GM20000 (cell line): ENCODE measurements around the gene ENTPD6.
A peak's percentile ranks its signal among the peaks of the same experiment; 100 is the strongest.

Experiments used
- DNase-seq: peaks from one replicate; pipeline ENCODE4 v3.0.0; 2012; ENCODE audit warnings: low spot score
- TF ChIP-seq, protein P1 (sequence below): IDR thresholded peaks from 2 replicates; pipeline ENCODE4 v1.5.1; 2012; ENCODE audit warnings: mild to moderate bottlenecking, control low read depth; ENCODE audit errors: extremely low read depth, missing control alignments

The ENTPD6 gene

DNA sequence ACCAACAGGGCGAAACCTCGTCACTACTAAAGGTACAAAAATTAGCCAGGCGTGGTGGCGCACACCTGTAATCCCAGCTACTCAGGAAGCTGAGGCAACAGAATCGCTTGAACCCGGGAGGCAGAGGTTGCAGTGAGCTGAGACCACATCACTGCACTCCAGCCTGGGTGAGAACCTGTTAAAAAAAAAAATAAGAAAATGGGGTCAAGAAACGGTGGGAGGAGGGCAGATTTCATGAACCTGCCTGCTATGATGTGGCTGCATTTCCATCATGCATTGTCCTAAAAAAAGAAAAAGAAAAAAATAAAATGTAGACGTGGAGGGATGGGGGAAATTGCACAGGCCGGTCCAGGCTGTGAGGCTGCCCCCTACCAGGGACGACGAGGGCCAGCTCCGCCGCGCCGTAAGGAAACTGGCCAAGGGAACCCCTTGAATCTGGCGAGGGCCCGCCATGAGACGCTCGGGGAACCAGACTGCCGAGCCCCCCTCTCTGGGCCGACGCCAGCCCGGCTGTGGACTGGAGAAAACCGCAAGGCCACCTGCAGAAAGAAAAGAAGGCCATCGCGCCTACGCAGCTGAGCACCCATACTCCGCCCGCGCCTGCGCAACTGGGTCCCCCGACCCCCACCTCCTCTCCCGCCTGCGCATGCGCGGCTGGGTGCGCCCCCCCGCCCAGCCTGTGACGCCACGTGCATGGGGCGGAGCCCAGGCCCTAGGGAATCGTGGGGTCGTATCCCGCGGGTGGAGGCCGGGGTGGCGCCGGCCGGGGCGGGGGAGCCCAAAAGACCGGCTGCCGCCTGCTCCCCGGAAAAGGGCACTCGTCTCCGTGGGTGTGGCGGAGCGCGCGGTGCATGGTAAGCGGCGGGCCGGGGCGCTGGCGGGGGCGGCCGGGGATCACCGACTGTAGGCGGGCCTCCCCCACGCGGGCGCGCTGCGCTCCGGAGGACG is at the start of gene ENTPD6:
TSS of gene ENTPD6 (plus strand) at position 699 of the 948 bp plus-strand sequence. CDS start 10,825 bp downstream, outside the sequence.
- peak; percentile 98 for DNase-seq
- TF ChIP-seq, protein P1, sequence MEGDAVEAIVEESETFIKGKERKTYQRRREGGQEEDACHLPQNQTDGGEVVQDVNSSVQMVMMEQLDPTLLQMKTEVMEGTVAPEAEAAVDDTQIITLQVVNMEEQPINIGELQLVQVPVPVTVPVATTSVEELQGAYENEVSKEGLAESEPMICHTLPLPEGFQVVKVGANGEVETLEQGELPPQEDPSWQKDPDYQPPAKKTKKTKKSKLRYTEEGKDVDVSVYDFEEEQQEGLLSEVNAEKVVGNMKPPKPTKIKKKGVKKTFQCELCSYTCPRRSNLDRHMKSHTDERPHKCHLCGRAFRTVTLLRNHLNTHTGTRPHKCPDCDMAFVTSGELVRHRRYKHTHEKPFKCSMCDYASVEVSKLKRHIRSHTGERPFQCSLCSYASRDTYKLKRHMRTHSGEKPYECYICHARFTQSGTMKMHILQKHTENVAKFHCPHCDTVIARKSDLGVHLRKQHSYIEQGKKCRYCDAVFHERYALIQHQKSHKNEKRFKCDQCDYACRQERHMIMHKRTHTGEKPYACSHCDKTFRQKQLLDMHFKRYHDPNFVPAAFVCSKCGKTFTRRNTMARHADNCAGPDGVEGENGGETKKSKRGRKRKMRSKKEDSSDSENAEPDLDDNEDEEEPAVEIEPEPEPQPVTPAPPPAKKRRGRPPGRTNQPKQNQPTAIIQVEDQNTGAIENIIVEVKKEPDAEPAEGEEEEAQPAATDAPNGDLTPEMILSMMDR: no peak

DNA sequence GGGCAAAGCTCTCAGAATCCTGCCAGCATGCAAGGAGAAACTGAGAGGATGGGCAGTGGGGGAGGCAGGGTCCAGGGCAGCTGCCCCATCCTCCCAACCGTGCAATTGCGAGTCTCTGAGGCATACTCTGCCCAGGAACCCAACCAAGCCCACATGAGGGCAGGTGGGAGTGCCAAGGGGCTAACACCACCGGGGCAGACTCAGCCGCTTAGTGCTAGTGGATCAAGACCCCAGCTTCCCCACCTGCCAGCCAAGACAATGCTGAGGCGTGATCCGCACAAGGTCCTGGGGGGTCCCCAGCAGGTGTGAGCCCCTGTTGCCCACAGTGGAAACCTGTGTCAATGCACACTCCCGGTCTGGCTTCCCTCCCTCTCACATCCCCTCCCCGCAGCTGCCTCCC is 48.5 kb upstream of the ENTPD6 start:
- DNase-seq: no peak
- TF ChIP-seq, protein P1: no peak

DNA sequence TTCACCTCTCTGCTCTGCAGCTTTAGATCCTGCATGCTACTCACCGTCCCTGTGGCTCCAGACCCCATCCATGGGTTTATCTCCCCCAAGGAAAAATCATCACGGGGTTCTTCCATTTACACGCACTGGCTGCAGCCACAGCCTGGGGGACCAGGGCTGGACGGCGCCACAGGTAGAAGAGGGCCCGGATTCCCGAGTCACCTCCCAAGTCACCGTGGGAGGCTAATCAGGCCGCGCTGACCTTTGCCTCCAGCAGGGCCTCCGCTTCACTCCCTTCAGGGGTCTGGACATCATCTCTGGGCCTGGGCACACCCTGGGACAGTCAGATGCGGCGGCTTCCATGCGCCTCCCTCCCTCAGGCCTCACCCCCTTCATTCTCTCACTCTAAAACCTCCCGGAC is 47.8 kb upstream of the ENTPD6 start:
- TF ChIP-seq, protein P1: no peak
- DNase-seq: no peak

DNA sequence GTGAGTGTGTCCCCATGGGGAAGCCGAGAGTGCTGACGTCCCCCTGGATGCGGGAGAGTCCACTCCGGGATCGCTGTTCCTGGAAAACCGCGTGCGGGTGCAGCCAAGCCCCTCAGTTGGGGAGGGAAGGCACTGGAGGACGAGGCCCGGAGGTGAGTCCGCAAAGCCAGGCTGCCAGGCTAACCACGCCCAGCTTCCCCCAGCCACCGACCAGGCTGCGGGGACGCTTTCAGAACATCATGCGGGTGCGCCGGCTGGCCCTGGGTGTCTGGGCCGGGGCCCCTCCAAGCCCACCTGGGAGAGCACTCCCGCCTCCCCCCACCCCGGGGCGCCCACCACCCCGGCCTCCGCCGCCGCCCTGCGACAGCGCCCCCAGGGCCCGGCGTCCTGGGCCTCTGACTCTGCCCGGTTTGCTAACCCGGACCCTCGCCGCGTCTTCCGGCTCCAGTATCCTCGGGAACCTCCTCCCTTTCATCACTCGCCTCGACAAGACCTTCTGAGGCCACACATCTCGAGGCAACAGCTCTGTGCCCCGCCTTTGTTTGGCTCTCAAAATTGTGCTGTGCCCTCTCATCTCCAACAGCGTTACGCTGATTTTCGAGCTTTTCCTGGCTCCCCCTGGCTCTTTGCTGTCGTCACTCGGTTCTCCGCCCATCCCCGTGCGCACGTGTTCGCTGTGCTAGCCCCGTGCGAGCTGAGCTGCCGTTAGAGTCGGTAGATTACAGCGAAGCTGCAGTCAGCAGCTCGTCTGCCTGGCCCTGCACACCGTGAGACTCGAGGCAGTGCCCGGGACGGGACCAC is 47.1 kb upstream of the ENTPD6 start:
- DNase-seq: peak; percentile 36
- TF ChIP-seq, protein P1: no peak

DNA sequence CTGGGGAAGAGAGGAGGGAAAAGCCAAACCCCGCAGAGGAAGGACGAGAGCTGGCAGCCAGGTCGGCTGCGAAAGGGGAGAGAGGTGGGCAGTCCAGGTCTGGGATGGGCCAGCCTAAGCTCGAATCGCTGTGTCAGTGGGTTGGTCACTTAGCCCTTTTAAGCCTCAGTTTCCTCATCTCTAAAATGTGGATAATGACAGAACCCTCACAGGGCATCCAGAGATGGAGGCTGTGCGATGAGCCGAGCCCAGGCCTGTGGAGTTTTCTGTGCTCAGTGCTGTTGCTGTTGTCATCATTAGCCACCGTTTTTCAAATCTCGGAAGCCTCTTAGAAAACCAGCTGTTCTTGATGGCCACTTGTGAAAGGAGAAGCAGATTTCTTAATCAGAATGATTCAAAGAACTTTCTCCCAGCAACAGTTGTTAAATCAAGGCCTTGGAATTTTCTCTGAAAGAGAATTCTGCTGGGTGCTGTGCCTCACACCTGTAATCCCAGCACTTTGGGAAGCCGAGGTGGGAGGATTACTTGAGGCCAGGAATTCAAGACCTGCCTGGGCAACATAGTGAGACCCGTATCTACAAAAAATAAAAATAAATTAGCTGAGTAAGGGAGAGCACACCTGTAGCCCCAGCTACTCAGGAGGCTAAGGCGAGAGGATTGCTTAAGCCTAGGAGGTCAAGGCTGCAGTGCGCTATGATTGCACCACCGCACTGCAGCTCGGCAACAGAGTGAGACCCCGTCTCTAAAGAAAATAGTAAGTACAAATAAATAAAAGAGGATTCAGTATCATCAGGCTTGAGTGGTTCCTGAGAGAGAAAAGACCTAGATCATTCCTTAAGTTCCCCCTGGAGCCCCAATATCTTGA is 46.3 kb upstream of the ENTPD6 start:
- DNase-seq: no peak
- TF ChIP-seq, protein P1: no peak

DNA sequence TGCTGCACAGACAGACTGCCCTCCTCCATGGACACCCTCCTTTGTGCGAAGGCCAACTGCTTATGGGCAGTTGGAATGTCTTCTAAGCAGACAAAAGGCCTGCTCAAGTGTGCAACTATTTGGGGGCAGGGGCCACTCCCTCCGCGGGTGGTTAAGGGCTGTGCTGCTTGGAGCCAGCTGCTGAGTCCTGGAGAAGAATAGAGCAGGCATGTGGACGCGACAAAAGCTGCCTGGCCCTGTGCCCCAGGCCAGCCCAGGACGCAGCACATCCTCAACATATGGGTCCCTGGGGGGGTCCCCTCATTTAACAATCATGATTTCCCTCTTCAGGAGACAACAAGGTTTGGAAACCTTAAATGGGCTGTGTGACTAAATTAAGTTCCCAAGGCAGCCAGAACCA is 45.5 kb upstream of the ENTPD6 start:
- no peak for DNase-seq

More for the DNA sequence above, 45.5 kb upstream of the ENTPD6 start:
- TF ChIP-seq, protein P1: no peak
